HG03097 (cell line): ENCODE measurements around the gene PWWP2B.

Experiments
- ATAC-seq: cut with Tn5 transposase; IDR thresholded peaks from one replicate; pipeline ENCODE4 v1.9.1; 2021; ENCODE audit not compliant: unreplicated experiment, low FRiP score

The PWWP2B gene

DNA sequence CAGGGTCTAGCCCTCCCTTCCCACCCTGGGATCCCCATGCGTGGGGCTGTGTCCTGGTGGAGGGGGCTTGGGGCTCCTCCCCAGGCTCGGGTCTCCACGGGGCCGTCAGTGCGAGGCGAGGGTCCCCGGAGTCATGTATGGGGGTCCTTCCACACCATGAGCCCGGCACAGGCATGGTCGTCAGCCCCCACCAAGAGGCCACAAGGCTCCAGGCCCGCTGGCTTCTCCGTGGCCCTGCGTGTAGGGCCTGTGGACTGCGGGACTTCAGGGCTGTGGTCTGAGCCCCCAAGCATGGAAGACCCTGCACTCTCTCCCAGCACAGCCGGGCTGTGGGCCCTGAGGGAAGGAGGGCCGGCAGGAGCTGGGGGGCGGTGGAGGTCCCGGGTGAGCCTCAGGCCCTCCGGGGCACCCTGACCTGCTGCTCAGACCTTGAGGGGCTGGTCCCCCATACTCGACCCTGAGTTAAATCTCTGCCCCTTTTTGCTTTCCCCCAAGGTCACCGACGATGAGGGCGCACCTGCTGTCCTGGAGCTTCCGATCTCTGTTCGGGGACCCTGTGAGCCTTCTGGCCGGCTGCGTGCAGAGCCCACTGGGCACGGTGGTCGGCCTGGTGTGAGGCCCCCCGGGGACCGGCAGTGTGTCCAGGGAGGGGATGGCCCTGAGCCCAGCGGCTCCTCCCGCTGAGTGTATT is 19.7 kb downstream of the PWWP2B start:
- ATAC-seq: no peak

- ATAC-seq: no peak
Measured at GRCh38 chr10:132417257-132417910, 20.4 kb downstream of the PWWP2B start.

DNA sequence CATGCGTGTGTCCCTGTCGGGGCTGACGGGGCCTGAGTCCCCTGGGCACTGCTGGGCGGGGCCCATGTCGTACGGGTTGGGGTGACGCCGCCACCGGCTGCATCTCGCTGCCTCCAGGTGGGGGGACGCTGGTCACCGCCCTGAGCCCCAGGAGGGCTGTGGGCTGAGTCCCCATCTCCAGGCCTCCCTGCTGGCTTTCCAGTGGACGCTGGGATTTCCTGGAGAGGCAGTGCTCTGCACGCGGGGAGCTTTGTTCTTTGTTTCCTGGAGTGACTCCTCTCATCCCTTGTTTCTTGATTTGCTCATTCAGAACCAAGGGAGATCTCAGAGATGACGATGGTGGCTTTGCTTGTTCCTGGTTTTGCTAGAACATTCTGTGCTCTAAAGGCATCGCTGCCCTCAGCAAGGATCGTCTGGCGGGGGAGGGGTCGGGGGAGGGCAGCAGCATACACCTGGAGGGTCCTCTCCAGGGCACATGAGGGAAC is 21.0 kb downstream of the PWWP2B start:
- ATAC-seq: no peak

GRCh38 chr10:132418527-132419416 is 21.8 kb downstream of the PWWP2B start:
- no peak for ATAC-seq

- no peak for ATAC-seq
Measured at GRCh38 chr10:132419538-132420468, 22.8 kb downstream of the PWWP2B start.

DNA sequence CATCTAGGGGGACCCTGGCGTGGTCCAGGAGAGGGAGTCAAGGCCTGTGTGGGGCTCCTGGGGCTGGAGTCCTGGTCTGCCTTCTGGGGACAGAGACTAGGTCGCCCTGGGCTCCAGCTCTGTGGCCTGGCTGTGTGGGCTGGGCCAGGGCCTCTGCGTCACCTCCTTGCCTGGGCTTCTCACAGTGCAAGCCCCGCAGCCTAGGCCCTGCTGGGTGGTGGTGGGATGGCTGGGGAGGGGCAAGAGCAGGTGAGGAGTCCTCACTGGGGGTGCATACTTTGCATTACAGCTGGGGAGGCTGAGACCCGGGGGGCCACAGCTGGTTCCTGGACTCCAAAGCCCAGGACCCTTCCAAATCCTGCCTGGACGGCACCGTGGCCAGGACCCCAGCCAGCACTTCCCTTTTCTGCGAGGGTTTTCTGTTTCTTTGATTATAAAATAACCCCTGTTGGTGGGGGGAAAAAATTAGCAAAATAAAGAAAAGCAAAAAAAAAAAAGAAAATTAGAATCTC is 23.5 kb downstream of the PWWP2B start:
- no peak for ATAC-seq

DNA sequence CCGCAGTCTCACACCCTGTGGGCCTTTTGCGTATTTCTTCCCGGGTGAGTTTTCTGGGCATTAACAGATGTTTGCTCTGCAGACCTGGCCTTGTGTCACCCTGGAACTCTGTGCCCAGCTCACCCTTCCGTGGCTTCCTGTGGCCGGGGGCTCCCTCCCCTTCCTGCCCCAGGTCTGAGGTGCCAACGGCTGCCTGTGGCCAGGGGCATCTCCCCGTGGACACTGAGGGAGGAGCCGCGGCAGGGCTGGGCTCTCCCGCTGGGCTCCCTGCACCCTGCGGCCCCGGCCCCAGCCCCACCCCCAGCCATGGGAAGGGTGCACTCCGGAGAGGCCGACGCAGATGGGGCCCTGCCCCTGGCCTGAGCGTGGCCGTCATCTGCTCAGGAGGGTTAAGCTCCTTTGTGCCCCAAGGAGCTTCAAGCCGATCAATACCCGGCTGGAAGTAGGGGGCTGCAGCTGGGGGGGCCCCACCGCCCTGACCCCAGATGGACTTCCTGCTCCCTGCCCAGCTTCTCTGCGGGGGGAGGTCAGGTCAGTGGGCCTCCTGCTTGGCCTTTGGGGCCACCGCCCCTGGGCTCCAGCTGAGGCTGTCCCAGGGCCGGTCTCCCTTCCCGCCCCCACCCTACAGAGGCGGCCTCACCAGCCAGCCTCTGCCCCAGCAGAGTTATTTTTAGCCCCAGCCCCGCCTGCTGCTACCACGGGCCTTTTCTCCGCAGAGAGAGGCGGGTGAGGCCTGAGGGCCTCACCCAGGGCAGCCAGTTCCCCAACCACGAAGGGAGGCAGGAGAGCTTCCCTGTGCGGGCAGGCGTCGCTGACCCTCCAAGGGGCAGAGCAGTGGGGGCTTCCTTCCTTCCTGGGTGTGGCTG is 24.2 kb downstream of the PWWP2B start:
- ATAC-seq: peak; percentile 28

GRCh38 chr10:132421847-132422751 is 25.1 kb downstream of the PWWP2B start:
- peak; percentile 46 for ATAC-seq

DNA sequence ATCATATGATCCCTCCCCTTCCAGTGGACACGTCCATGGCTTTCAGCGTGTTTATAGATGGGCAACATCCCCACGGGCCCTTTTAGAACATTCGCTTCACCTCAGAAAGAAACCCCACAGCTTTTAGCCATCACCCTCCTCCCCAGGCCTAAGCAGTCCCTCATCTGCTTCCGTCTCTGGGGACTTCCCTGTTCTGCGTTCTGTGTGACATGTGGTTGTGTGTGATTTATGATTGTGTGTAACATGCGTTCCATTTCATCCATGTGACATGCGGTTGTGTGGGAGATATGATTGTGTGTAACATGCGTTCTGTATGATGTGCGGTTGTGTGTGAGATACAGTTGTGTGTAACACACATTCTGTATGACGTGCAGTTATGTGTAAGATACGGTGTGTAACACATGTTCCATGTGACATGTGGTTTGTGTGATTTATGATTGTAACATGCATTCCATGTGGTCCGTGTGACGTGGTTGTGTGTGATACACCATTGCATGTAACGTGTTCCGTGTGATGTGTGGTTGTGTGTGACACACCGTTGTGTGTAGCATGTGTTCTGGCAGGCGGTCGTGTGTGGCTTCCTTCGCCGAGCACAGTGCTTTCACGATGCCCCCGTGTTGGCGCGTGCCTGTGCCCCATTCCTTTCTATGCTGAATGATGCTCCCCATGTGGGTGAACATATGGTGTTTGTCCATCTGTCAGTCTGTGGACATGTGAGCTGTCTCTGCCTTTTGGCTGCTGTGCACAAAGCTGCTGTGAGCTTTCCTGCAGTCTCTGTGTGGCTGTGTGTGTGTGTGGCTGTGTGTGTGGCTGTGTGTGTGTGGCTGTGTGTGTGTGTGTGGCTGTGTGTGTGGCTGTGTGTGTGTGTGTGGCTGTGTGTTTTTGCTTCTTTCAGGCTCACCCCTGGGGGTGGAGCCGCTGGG is 26.2 kb downstream of the PWWP2B start:
- ATAC-seq: peak; percentile 23

- ATAC-seq: no peak
Measured at GRCh38 chr10:132423966-132424861, 27.2 kb downstream of the PWWP2B start.

GRCh38 chr10:132425029-132425756 is 28.2 kb downstream of the PWWP2B start:
- ATAC-seq: no peak

DNA sequence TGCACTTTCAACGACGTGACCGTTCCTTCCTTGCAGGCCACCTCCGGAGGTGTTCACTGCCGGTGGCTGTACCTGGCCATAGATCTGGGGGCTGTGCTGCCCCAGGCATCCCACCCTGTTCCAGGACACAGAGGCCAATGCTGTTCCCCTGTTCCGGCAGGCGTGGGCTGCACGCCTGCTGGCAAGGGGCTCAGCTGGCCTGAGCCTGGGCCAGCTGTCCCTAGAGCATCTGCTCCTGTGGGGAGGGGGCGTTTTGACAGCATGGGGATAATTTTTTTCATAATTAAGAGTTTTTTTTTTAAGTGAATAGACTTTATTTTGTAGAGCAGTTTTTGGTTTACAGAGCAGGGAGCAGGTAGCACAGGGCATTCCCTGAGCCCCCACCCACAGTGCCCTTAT is 28.8 kb downstream of the PWWP2B start:
- no peak for ATAC-seq

DNA sequence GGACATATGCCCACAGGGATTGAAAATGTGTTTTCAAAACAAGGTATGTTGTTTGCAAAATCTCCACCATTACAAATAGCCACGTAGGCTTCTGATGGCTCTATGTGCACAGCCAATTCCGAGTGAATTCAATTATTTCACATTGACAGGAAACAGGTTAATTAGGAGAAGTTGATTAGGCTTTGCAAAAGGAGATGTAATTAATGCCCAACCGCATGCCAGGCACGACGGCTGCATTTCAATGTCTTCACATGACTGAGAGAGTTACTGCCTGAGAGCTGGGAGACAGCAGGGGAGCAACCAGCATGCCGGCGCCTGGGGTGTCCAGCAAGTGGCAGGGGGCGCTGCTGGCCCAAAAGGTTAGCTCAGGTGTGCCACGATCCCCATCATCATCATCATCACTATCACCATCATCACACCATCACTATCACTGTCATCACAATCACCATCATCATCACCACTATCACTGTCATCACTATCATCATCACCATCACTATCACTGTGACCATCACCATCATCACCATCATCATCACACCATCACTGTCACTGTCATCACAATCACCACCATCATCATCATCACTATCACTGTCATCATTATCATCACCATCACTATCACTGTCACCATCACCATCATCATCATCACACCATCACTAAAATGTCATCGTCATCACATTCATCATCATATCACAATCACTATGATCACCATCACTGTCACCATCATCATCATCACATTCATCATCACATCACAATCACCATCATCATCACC is 30.2 kb downstream of the PWWP2B start:
- no peak for ATAC-seq

- ATAC-seq: no peak
Measured at GRCh38 chr10:132427939-132428367, 31.0 kb downstream of the PWWP2B start.
